HEK293 (cell line): Measurements from ENCODE around the gene MRPL14.
"Not testable (repeated sequence)": the region's sequence is repeated elsewhere in the genome, so short reads cannot be mapped to it uniquely, and the experiment has no call there.

Experiments
- RBAK ChIP-seq: fragments of 450-650 bp; formaldehyde crosslinking; IDR thresholded peaks from 2 replicates; pipeline ENCODE4 v1.5.1; 2016; ENCODE audit warnings: missing biosample characterization, missing genetic modification characterization
- ZNF157 ChIP-seq: fragments of 450-650 bp; formaldehyde crosslinking; IDR thresholded peaks from 2 replicates; pipeline ENCODE4 v1.5.1; 2016; ENCODE audit warnings: missing biosample characterization, missing genetic modification characterization
- ZNF24 ChIP-seq: fragments of 450-650 bp; formaldehyde crosslinking; IDR thresholded peaks from 2 replicates; pipeline ENCODE4 v1.5.1; 2016; ENCODE audit warnings: missing biosample characterization, missing genetic modification characterization
- ZNF274 ChIP-seq, 2 experiments: fragments of 200-500 bp in 1 of 2; fragments of 450-650 bp in 1 of 2; sonication (Bioruptor generic) in 1 of 2; formaldehyde crosslinking in 1 of 2; IDR thresholded peaks; 2 replicates each; pipeline versions ENCODE4 v1.5.1 to v1.6.1; 2014 to 2016; ENCODE audit warnings: borderline replicate concordance in 1 of 2, inconsistent platforms in 1 of 2, low read length in 1 of 2, missing biosample characterization in 1 of 2, missing genetic modification characterization in 1 of 2
- ZNF658 ChIP-seq: fragments of 450-650 bp; formaldehyde crosslinking; IDR thresholded peaks from 2 replicates; pipeline ENCODE4; 2016; ENCODE audit warnings: missing biosample characterization, missing genetic modification characterization
- TF ChIP-seq, protein P1 (sequence below): fragments of 450-650 bp; formaldehyde crosslinking; IDR thresholded peaks from 2 replicates; pipeline ENCODE4 v1.5.1; 2017; ENCODE audit warnings: missing biosample characterization, missing genetic modification characterization
- TF ChIP-seq, protein P2 (sequence below): fragments of 450-650 bp; formaldehyde crosslinking; IDR thresholded peaks from 2 replicates; pipeline ENCODE4 v1.5.1; 2016; ENCODE audit warnings: missing biosample characterization, missing genetic modification characterization
- TF ChIP-seq, protein P3 (sequence below): fragments of 450-650 bp; formaldehyde crosslinking; conservative IDR thresholded peaks from 2 replicates; pipeline ENCODE4 v1.5.1; 2016; ENCODE audit warnings: low read depth, missing biosample characterization, missing genetic modification characterization
- TF ChIP-seq, protein P4 (sequence below): fragments of 450-650 bp; formaldehyde crosslinking; IDR thresholded peaks from 2 replicates; pipeline ENCODE4 v1.5.1; 2016; ENCODE audit warnings: missing biosample characterization, missing genetic modification characterization
- TF ChIP-seq, protein P5 (sequence below): fragments of 450-650 bp; formaldehyde crosslinking; IDR thresholded peaks from 2 replicates; pipeline ENCODE4 v1.5.1; 2016; ENCODE audit warnings: missing biosample characterization, missing genetic modification characterization
- TF ChIP-seq, protein P6 (sequence below): fragments of 450-650 bp; formaldehyde crosslinking; optimal IDR thresholded peaks from 2 replicates; pipeline ENCODE3; 2016; ENCODE audit warnings: missing biosample characterization, mild to moderate bottlenecking, missing genetic modification characterization
- TF ChIP-seq, protein P7 (sequence below): fragments of 450-650 bp; formaldehyde crosslinking; conservative IDR thresholded peaks from 2 replicates; pipeline ENCODE4 v1.5.1; 2016; ENCODE audit warnings: low read depth, missing biosample characterization, missing genetic modification characterization
- TF ChIP-seq, protein P8 (sequence below): IDR thresholded peaks from 2 replicates; pipeline ENCODE4 v1.6.1; 2011; ENCODE audit warnings: mild to moderate bottlenecking, low read depth, low read length, borderline replicate concordance
- TF ChIP-seq, protein P9 (sequence below): fragments of 450-650 bp; formaldehyde crosslinking; IDR thresholded peaks from 2 replicates; pipeline ENCODE4 v1.5.1; 2017; ENCODE audit warnings: missing biosample characterization, mild to moderate bottlenecking, missing genetic modification characterization, moderate library complexity

DNA sequence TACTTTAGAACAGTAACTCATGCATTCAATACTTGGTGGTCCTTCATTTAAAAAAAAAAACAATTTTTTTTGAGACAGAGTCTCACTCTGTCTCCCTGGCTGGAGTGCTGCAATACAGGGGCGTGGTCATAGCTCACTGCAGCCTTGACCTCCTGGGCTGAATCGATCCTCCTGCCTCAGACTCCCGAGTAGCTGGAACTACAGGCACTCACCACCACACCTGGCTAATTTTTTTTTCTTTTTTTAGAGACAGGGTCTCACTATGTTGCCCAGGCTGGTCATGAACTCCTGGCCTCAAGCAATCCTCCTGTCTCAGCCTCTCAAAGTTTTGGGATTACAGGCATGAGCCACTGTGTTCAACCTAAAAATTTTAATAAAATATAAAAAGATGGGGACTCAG, 17.3 kb upstream of the MRPL14 start:
- TF ChIP-seq, protein P1, sequence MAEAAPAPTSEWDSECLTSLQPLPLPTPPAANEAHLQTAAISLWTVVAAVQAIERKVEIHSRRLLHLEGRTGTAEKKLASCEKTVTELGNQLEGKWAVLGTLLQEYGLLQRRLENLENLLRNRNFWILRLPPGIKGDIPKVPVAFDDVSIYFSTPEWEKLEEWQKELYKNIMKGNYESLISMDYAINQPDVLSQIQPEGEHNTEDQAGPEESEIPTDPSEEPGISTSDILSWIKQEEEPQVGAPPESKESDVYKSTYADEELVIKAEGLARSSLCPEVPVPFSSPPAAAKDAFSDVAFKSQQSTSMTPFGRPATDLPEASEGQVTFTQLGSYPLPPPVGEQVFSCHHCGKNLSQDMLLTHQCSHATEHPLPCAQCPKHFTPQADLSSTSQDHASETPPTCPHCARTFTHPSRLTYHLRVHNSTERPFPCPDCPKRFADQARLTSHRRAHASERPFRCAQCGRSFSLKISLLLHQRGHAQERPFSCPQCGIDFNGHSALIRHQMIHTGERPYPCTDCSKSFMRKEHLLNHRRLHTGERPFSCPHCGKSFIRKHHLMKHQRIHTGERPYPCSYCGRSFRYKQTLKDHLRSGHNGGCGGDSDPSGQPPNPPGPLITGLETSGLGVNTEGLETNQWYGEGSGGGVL (tag by site-specific recombination): not testable (repeated sequence)
- TF ChIP-seq, protein P2, sequence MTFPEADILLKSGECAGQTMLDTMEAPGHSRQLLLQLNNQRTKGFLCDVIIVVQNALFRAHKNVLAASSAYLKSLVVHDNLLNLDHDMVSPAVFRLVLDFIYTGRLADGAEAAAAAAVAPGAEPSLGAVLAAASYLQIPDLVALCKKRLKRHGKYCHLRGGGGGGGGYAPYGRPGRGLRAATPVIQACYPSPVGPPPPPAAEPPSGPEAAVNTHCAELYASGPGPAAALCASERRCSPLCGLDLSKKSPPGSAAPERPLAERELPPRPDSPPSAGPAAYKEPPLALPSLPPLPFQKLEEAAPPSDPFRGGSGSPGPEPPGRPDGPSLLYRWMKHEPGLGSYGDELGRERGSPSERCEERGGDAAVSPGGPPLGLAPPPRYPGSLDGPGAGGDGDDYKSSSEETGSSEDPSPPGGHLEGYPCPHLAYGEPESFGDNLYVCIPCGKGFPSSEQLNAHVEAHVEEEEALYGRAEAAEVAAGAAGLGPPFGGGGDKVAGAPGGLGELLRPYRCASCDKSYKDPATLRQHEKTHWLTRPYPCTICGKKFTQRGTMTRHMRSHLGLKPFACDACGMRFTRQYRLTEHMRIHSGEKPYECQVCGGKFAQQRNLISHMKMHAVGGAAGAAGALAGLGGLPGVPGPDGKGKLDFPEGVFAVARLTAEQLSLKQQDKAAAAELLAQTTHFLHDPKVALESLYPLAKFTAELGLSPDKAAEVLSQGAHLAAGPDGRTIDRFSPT (tag by site-specific recombination): not testable (repeated sequence)
- TF ChIP-seq, protein P3, sequence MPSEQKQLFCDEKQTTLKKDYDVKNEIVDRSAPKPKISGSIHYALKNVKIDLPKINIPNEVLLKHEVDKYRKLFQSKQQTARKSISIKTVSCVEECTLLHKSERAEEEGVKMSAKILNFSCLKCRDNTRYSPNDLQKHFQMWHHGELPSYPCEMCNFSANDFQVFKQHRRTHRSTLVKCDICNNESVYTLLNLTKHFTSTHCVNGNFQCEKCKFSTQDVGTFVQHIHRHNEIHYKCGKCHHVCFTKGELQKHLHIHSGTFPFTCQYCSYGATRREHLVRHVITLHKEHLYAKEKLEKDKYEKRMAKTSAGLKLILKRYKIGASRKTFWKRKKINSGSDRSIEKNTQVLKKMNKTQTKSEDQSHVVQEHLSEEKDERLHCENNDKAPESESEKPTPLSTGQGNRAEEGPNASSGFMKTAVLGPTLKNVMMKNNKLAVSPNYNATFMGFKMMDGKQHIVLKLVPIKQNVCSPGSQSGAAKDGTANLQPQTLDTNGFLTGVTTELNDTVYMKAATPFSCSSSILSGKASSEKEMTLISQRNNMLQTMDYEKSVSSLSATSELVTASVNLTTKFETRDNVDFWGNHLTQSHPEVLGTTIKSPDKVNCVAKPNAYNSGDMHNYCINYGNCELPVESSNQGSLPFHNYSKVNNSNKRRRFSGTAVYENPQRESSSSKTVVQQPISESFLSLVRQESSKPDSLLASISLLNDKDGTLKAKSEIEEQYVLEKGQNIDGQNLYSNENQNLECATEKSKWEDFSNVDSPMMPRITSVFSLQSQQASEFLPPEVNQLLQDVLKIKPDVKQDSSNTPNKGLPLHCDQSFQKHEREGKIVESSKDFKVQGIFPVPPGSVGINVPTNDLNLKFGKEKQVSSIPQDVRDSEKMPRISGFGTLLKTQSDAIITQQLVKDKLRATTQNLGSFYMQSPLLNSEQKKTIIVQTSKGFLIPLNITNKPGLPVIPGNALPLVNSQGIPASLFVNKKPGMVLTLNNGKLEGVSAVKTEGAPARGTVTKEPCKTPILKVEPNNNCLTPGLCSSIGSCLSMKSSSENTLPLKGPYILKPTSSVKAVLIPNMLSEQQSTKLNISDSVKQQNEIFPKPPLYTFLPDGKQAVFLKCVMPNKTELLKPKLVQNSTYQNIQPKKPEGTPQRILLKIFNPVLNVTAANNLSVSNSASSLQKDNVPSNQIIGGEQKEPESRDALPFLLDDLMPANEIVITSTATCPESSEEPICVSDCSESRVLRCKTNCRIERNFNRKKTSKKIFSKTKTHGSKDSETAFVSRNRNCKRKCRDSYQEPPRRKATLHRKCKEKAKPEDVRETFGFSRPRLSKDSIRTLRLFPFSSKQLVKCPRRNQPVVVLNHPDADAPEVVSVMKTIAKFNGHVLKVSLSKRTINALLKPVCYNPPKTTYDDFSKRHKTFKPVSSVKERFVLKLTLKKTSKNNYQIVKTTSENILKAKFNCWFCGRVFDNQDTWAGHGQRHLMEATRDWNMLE: not testable (repeated sequence)
- TF ChIP-seq, protein P4, sequence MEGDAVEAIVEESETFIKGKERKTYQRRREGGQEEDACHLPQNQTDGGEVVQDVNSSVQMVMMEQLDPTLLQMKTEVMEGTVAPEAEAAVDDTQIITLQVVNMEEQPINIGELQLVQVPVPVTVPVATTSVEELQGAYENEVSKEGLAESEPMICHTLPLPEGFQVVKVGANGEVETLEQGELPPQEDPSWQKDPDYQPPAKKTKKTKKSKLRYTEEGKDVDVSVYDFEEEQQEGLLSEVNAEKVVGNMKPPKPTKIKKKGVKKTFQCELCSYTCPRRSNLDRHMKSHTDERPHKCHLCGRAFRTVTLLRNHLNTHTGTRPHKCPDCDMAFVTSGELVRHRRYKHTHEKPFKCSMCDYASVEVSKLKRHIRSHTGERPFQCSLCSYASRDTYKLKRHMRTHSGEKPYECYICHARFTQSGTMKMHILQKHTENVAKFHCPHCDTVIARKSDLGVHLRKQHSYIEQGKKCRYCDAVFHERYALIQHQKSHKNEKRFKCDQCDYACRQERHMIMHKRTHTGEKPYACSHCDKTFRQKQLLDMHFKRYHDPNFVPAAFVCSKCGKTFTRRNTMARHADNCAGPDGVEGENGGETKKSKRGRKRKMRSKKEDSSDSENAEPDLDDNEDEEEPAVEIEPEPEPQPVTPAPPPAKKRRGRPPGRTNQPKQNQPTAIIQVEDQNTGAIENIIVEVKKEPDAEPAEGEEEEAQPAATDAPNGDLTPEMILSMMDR (tag by site-specific recombination): not testable (repeated sequence)
- not testable (repeated sequence) for TF ChIP-seq ZNF157 (tag by site-specific recombination); ZNF658 (tag by site-specific recombination); ZNF24; ZNF274 (IDR thresholded peaks at IDR 0.05; ENCODE audit: low read length); ZNF274 (tag by site-specific recombination; IDR thresholded peaks at IDR 0.05; ENCODE audit: borderline replicate concordance); RBAK (tag by site-specific recombination)
- TF ChIP-seq, protein P5, sequence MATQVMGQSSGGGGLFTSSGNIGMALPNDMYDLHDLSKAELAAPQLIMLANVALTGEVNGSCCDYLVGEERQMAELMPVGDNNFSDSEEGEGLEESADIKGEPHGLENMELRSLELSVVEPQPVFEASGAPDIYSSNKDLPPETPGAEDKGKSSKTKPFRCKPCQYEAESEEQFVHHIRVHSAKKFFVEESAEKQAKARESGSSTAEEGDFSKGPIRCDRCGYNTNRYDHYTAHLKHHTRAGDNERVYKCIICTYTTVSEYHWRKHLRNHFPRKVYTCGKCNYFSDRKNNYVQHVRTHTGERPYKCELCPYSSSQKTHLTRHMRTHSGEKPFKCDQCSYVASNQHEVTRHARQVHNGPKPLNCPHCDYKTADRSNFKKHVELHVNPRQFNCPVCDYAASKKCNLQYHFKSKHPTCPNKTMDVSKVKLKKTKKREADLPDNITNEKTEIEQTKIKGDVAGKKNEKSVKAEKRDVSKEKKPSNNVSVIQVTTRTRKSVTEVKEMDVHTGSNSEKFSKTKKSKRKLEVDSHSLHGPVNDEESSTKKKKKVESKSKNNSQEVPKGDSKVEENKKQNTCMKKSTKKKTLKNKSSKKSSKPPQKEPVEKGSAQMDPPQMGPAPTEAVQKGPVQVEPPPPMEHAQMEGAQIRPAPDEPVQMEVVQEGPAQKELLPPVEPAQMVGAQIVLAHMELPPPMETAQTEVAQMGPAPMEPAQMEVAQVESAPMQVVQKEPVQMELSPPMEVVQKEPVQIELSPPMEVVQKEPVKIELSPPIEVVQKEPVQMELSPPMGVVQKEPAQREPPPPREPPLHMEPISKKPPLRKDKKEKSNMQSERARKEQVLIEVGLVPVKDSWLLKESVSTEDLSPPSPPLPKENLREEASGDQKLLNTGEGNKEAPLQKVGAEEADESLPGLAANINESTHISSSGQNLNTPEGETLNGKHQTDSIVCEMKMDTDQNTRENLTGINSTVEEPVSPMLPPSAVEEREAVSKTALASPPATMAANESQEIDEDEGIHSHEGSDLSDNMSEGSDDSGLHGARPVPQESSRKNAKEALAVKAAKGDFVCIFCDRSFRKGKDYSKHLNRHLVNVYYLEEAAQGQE (tag by site-specific recombination): not testable (repeated sequence)
- TF ChIP-seq, protein P6, sequence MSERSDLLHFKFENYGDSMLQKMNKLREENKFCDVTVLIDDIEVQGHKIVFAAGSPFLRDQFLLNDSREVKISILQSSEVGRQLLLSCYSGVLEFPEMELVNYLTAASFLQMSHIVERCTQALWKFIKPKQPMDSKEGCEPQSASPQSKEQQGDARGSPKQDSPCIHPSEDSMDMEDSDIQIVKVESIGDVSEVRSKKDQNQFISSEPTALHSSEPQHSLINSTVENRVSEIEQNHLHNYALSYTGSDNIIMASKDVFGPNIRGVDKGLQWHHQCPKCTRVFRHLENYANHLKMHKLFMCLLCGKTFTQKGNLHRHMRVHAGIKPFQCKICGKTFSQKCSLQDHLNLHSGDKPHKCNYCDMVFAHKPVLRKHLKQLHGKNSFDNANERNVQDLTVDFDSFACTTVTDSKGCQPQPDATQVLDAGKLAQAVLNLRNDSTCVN (tag by site-specific recombination): not testable (repeated sequence)
- TF ChIP-seq, protein P7, sequence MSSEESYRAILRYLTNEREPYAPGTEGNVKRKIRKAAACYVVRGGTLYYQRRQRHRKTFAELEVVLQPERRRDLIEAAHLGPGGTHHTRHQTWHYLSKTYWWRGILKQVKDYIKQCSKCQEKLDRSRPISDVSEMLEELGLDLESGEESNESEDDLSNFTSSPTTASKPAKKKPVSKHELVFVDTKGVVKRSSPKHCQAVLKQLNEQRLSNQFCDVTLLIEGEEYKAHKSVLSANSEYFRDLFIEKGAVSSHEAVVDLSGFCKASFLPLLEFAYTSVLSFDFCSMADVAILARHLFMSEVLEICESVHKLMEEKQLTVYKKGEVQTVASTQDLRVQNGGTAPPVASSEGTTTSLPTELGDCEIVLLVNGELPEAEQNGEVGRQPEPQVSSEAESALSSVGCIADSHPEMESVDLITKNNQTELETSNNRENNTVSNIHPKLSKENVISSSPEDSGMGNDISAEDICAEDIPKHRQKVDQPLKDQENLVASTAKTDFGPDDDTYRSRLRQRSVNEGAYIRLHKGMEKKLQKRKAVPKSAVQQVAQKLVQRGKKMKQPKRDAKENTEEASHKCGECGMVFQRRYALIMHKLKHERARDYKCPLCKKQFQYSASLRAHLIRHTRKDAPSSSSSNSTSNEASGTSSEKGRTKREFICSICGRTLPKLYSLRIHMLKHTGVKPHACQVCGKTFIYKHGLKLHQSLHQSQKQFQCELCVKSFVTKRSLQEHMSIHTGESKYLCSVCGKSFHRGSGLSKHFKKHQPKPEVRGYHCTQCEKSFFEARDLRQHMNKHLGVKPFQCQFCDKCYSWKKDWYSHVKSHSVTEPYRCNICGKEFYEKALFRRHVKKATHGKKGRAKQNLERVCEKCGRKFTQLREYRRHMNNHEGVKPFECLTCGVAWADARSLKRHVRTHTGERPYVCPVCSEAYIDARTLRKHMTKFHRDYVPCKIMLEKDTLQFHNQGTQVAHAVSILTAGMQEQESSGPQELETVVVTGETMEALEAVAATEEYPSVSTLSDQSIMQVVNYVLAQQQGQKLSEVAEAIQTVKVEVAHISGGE (tag by site-specific recombination): not testable (repeated sequence)
- TF ChIP-seq, protein P8, sequence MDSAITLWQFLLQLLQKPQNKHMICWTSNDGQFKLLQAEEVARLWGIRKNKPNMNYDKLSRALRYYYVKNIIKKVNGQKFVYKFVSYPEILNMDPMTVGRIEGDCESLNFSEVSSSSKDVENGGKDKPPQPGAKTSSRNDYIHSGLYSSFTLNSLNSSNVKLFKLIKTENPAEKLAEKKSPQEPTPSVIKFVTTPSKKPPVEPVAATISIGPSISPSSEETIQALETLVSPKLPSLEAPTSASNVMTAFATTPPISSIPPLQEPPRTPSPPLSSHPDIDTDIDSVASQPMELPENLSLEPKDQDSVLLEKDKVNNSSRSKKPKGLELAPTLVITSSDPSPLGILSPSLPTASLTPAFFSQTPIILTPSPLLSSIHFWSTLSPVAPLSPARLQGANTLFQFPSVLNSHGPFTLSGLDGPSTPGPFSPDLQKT: not testable (repeated sequence)
- TF ChIP-seq, protein P9, sequence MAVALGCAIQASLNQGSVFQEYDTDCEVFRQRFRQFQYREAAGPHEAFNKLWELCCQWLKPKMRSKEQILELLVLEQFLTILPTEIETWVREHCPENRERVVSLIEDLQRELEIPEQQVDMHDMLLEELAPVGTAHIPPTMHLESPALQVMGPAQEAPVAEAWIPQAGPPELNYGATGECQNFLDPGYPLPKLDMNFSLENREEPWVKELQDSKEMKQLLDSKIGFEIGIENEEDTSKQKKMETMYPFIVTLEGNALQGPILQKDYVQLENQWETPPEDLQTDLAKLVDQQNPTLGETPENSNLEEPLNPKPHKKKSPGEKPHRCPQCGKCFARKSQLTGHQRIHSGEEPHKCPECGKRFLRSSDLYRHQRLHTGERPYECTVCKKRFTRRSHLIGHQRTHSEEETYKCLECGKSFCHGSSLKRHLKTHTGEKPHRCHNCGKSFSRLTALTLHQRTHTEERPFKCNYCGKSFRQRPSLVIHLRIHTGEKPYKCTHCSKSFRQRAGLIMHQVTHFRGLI (tag by site-specific recombination): not testable (repeated sequence)
